ENCODE measurements around the gene SWSAP1.

DNA sequence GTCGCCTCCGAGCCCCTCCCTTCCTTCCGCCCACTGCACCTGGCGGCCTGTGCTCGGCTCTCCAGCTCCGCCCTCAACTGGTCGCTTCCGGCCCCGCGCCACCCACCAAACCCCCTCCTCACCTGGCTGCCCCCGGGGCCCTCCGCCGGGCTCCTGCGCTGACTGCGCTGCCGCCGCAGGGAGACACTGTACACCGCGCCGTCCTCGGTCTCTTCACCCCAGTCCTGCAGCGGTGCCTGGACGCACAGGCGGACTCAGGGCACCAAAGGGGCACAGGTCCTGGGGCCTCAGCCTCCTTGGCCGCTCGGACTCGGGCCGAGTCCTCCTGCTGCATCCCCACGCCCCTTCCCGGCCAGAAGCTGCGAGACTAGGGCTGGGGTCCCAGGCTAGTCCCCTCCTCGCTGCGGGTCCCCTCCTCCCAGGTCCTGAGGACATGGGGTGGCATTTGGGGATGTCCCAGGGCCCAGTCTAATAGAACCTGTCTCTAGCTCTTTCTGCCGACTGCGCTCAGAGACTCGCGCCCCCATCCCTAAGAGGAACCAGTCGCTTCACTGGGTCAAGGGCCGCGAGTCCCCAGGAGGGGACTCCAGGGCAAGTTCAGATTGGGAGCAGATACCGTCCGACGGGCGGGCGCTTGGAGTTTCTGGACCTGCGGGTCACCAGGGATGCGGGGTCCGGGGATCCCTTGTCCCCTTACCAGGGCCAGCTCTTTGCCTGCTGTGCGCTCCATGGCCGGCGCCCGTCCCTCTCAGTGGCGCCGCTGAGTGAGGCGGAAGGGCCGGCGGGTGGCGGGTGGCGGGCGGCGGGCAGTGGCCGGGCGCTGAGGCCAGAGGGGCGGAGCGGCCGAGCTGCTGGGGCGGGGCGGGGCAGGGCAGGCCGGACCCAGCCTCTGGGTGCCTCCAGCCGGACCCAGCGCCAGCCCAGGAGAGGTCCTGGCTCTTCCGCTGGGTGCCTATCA lies 44.4 kb downstream of the SWSAP1 start, which contains the start of gene RGL3:
- TF ChIP-seq, protein P1, sequence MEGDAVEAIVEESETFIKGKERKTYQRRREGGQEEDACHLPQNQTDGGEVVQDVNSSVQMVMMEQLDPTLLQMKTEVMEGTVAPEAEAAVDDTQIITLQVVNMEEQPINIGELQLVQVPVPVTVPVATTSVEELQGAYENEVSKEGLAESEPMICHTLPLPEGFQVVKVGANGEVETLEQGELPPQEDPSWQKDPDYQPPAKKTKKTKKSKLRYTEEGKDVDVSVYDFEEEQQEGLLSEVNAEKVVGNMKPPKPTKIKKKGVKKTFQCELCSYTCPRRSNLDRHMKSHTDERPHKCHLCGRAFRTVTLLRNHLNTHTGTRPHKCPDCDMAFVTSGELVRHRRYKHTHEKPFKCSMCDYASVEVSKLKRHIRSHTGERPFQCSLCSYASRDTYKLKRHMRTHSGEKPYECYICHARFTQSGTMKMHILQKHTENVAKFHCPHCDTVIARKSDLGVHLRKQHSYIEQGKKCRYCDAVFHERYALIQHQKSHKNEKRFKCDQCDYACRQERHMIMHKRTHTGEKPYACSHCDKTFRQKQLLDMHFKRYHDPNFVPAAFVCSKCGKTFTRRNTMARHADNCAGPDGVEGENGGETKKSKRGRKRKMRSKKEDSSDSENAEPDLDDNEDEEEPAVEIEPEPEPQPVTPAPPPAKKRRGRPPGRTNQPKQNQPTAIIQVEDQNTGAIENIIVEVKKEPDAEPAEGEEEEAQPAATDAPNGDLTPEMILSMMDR (IDR thresholded peaks at IDR 0.05 in 2 of 3, conservative IDR thresholded peaks at IDR 0.05 in 1 of 3; ENCODE audit: borderline replicate concordance in 1 of 3, insufficient read depth in 1 of 3, low read depth in 2 of 3, low read length in 2 of 3) = no peak
- TF ChIP-seq EZH2 (IDR thresholded peaks at IDR 0.05) (no peak), POLR2A (IDR thresholded peaks at IDR 0.05; ENCODE audit: borderline replicate concordance, extremely low read depth, insufficient read depth, insufficient read length) (no peak), POLR2AphosphoS5 (IDR thresholded peaks at IDR 0.05; ENCODE audit: low read depth, low read length) (peak; percentile 81), ELF1 (IDR thresholded peaks at IDR 0.05; ENCODE audit: borderline replicate concordance, low read depth) (no peak), CEBPB (IDR thresholded peaks at IDR 0.05; ENCODE audit: low read depth) (no peak)
- TF ChIP-seq, protein P2, sequence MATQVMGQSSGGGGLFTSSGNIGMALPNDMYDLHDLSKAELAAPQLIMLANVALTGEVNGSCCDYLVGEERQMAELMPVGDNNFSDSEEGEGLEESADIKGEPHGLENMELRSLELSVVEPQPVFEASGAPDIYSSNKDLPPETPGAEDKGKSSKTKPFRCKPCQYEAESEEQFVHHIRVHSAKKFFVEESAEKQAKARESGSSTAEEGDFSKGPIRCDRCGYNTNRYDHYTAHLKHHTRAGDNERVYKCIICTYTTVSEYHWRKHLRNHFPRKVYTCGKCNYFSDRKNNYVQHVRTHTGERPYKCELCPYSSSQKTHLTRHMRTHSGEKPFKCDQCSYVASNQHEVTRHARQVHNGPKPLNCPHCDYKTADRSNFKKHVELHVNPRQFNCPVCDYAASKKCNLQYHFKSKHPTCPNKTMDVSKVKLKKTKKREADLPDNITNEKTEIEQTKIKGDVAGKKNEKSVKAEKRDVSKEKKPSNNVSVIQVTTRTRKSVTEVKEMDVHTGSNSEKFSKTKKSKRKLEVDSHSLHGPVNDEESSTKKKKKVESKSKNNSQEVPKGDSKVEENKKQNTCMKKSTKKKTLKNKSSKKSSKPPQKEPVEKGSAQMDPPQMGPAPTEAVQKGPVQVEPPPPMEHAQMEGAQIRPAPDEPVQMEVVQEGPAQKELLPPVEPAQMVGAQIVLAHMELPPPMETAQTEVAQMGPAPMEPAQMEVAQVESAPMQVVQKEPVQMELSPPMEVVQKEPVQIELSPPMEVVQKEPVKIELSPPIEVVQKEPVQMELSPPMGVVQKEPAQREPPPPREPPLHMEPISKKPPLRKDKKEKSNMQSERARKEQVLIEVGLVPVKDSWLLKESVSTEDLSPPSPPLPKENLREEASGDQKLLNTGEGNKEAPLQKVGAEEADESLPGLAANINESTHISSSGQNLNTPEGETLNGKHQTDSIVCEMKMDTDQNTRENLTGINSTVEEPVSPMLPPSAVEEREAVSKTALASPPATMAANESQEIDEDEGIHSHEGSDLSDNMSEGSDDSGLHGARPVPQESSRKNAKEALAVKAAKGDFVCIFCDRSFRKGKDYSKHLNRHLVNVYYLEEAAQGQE (IDR thresholded peaks at IDR 0.05; ENCODE audit: low read depth) = no peak
